Smooth muscle cell (in vitro differentiated cells): Measurements from ENCODE around the gene MAML3. TPM values are rescaled to one million over a fixed set of nuclear protein-coding genes. Genes with fewer than 3 reads are reported as not detected.

ENCODE experiments used
- DNase-seq: peaks from one replicate; lab custom pipeline; 2025; ENCODE audit not compliant: unreplicated experiment; lab: John Stamatoyannopoulos, UW
- H2AFZ ChIP-seq: fragments of 200-600 bp; sonication (generic); 2 replicates; pipeline ENCODE4 v1.6.0; 2016; ENCODE audit warnings: antibody characterized with exemption, low read depth, mild to moderate bottlenecking
- H3F3A ChIP-seq: fragments of 200-600 bp; sonication (generic); 2 replicates; pipeline ENCODE4 v1.6.0; 2017; ENCODE audit warnings: antibody characterized with exemption, low read depth
- H3K27ac ChIP-seq: fragments of 200-600 bp; sonication (generic); 2 replicates; pipeline ENCODE4 v1.5.1; 2016; ENCODE audit warnings: low read depth, mild to moderate bottlenecking
- H3K27me3 ChIP-seq: fragments of 200-600 bp; sonication (generic); 2 replicates; pipeline ENCODE4 v1.6.1; 2016; ENCODE audit warnings: low read depth, mild to moderate bottlenecking
- H3K36me3 ChIP-seq: fragments of 200-600 bp; sonication (generic); 2 replicates; pipeline ENCODE4 v1.5.1; 2016; ENCODE audit warnings: low read depth
- H3K4me1 ChIP-seq: fragments of 200-600 bp; sonication (generic); 2 replicates; pipeline ENCODE4 v1.5.1; 2016; ENCODE audit warnings: low read depth
- H3K4me2 ChIP-seq: fragments of 200-600 bp; sonication (generic); 2 replicates; pipeline ENCODE4 v1.6.0; 2016; ENCODE audit warnings: mild to moderate bottlenecking
- H3K4me3 ChIP-seq: fragments of 200-600 bp; sonication (generic); 2 replicates; pipeline ENCODE4 v1.5.1; 2016; ENCODE audit warnings: mild to moderate bottlenecking
- H3K79me2 ChIP-seq: fragments of 200-600 bp; sonication (generic); 2 replicates; pipeline ENCODE4 v1.6.0; 2016; ENCODE audit warnings: low read depth, mild to moderate bottlenecking
- H3K9ac ChIP-seq: fragments of 200-600 bp; sonication (generic); 2 replicates; pipeline ENCODE4 v1.6.0; 2016; ENCODE audit warnings: low read depth
- H3K9me3 ChIP-seq: fragments of 200-600 bp; sonication (generic); replicated peaks from 2 replicates; pipeline ENCODE4 v1.5.1; 2016; ENCODE audit warnings: low read depth
- H4K20me1 ChIP-seq: fragments of 200-600 bp; sonication (generic); 2 replicates; pipeline ENCODE4 v1.6.0; 2016; ENCODE audit warnings: low read depth
- CTCF ChIP-seq: fragments of 200-600 bp; sonication (generic); IDR thresholded peaks from 2 replicates; pipeline ENCODE4 v1.5.1; 2017; ENCODE audit warnings: borderline replicate concordance, mild to moderate bottlenecking, antibody characterized with exemption; ENCODE audit not compliant: insufficient read depth, poor library complexity, severe bottlenecking
- WGBS: methylation state at CpG from one replicate; pipeline ENCODE4 v1.1.7; 2016; ENCODE audit warnings: low lambda C conversion rate; 5-methylcytosine and 5-hydroxymethylcytosine counted together
- polyA plus RNA-seq: library from polyadenylated mRNA; unstranded; fragments of >200 nt; fragmentation: Nextera tagmentation; extraction: Ambion mirVana; gene quantifications from 2 replicates; pipeline ENCODE4 v1.2.1, GENCODE V29; 2016
- total RNA-seq: library from RNA; depleted of rRNA; stranded (reverse); fragments of >200 nt; gene quantifications from 2 replicates; pipeline ENCODE4 v1.2.3, GENCODE V29; 2014

MAML3 gene
- total and polyA plus RNA-seq, 2 experiments from 2014 or later: 4.9 to 12.6 TPM

- Histone ChIP-seq H3K4me1 (peaks cover 33% of the 10 kb centered on the region), H3K4me3 (no peak overlapping the region)
- 87% methylated on average over 6 of the region's 6 CpGs for WGBS
These were observed 380.2 kb downstream of the MAML3 start for GRCh38 chr4:139773560-139774318.

DNA sequence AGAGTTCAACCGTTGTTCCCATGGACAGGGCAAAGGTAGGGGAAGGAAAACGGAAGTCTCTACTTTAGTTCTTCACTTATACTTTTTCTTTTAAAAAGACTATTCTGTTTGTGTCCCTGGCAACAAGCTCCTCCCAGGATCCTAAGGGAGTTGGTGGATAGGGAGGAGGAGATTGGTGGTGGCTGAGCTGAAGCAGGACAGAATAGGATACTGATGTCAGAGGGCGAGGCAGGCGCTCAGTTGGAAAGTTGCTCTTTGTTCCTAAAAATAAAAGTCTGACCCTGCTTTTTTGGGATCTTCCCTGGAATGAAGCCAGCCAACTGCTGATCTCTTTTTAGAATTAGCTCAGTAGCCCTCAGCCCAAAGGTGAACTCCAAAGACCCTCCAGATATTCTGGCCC lies 383.6 kb downstream of the MAML3 start:
- no peaks in the 10 kb centered on the region for H3K27me3 ChIP-seq
- H3K27ac ChIP-seq: no peak overlapping the region
- no peak for TF ChIP-seq CTCF
- no peaks in the 10 kb centered on the region for H3K36me3 ChIP-seq
- H3K4me3 ChIP-seq: no peak overlapping the region
- peaks cover 6% of the 10 kb centered on the region for H4K20me1 ChIP-seq
- H3F3A ChIP-seq: no peaks in the 10 kb centered on the region
- H3K4me1 ChIP-seq: peaks cover 15% of the 10 kb centered on the region
- no peak overlapping the region for H3K4me2 ChIP-seq
- 96% methylated on average over 4 of the region's 4 CpGs for WGBS
- H3K79me2 ChIP-seq: peaks cover 3% of the 10 kb centered on the region
- no peak for DNase-seq
- H3K9ac ChIP-seq: no peak overlapping the region
- no peaks in the 10 kb centered on the region for H3K9me3 ChIP-seq
- H2AFZ ChIP-seq: no peak overlapping the region

More at GRCh38 chr4:139773560-139774318, 380.2 kb downstream of the MAML3 start:
- no peak for TF ChIP-seq CTCF
- Histone ChIP-seq H3K4me2 (no peak overlapping the region), H3K27me3 (no peaks in the 10 kb centered on the region), H3F3A (no peaks in the 10 kb centered on the region), H3K9ac (no peak overlapping the region), H3K9me3 (no peaks in the 10 kb centered on the region), H3K79me2 (peaks cover 5% of the 10 kb centered on the region), H3K36me3 (no peaks in the 10 kb centered on the region), H2AFZ (no peak overlapping the region), H4K20me1 (peaks cover 21% of the 10 kb centered on the region), H3K27ac (no peak overlapping the region)
- DNase-seq: no peak

DNA sequence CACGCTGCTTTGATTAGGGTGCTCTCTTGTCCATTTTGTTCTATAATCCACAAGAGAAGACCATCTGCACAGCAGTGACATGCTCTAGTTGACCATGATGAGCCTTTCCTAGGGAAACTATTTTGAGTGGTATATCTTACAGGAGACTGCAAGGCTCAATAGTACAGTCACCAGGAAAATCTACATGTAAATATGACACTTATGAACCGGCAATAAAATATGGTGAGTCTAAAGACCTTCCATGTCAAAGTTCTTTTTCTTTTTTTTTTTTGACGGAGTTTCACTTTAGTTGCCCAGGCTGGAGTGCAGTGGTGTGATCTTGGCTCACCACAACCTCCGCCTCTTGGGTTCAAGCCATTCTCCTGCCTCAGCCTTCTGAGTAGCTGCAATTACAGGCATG lies 384.6 kb downstream of the MAML3 start:
- H3F3A ChIP-seq: peaks cover under 1% of the 10 kb centered on the region
- H3K79me2 ChIP-seq: peaks cover 3% of the 10 kb centered on the region
- no peaks in the 10 kb centered on the region for H3K36me3 ChIP-seq
- no peak for DNase-seq
- no peak overlapping the region for H3K4me2 ChIP-seq
- H3K9me3 ChIP-seq: no peaks in the 10 kb centered on the region
- no peak for TF ChIP-seq CTCF
- H3K27me3 ChIP-seq: no peaks in the 10 kb centered on the region
- peaks cover 13% of the 10 kb centered on the region for H3K4me1 ChIP-seq
- H2AFZ ChIP-seq: no peak overlapping the region
- WGBS: 74% methylated on average over 4 of the region's 4 CpGs
- peaks cover 6% of the 10 kb centered on the region for H4K20me1 ChIP-seq
- H3K9ac ChIP-seq: no peak overlapping the region
- H3K27ac ChIP-seq: no peak overlapping the region
- no peak overlapping the region for H3K4me3 ChIP-seq

DNA sequence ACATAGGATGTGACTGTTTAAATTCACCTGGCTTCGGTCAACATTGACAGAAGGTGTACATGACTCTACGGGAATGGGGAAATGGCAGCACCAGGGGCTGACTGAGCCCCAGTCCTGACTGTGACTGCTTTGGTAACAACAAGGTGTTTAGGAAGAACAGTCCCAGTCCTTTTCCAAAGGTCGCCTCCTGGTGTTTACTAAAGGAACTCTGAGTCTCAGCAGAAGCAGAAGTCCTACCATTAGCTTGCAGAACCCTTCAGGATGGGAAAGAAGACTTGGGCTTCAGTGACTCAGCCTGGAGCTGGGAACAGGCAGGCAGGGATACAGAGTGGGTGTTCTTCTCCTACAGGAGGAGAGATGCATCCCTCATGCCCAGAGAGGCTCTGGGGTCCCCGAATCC lies 385.1 kb downstream of the MAML3 start:
- WGBS: 94% methylated on average over 4 of the region's 4 CpGs
- no peak overlapping the region for H3K9ac ChIP-seq
- no peaks in the 10 kb centered on the region for H3K27me3 ChIP-seq
- peaks cover 3% of the 10 kb centered on the region for H3K79me2 ChIP-seq
- H3F3A ChIP-seq: peaks cover 4% of the 10 kb centered on the region
- peaks cover 6% of the 10 kb centered on the region for H4K20me1 ChIP-seq
- peaks cover 18% of the 10 kb centered on the region for H3K4me1 ChIP-seq
- no peak overlapping the region for H3K27ac ChIP-seq
- H3K4me2 ChIP-seq: no peak overlapping the region
- no peak overlapping the region for H2AFZ ChIP-seq
- no peak overlapping the region for H3K4me3 ChIP-seq
- H3K36me3 ChIP-seq: no peaks in the 10 kb centered on the region
- no peak for DNase-seq
- peak; percentile 27 for TF ChIP-seq CTCF
- no peaks in the 10 kb centered on the region for H3K9me3 ChIP-seq
